NCI-H1092 treated with DMSO at 0.1 percent for 48 hours (cell line): ENCODE data around the gene ALDH16A1.
A peak's percentile ranks its signal among the peaks of the same experiment; 100 is the strongest.
"Not testable (repeated sequence)": the region's sequence is repeated elsewhere in the genome, so short reads cannot be mapped to it uniquely, and the experiment has no call there.

ENCODE experiments used
- DNase-seq: peaks from one replicate; lab custom pipeline; 2025; lab: John Stamatoyannopoulos, UW

Gene ALDH16A1

DNA sequence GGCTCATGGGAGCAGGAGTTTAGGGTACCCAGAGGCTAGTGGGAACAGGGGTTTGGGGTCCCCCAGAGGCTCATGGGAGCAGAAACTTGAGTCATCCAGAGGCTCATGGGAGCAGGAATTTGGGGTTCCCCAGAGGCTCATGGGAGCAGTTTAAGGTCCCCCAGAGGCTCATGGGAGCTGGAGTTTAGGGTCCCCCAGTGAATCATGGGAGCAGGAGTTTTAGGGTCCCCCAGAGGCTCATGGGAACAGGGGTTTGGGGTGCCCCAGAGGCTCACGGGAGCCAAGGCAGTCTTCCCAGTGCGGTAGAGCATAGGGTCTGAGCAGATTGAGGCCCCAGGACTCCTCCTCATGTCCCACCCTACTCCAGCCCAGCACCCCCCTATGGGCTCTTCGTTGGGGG lies 12.3 kb downstream of the ALDH16A1 start:
- DNase-seq: no peak

- DNase-seq: no peak
These were observed 15.2 kb downstream of the ALDH16A1 start for GRCh38 chr19:49468199-49468598.

- no peak for DNase-seq
These were observed 15.9 kb downstream of the ALDH16A1 start for GRCh38 chr19:49468746-49469447.

- DNase-seq: no peak
These were observed 17.0 kb downstream of the ALDH16A1 start for GRCh38 chr19:49469828-49470614.

- DNase-seq: no peak
These were observed 17.6 kb downstream of the ALDH16A1 start for GRCh38 chr19:49470615-49470978.

DNA sequence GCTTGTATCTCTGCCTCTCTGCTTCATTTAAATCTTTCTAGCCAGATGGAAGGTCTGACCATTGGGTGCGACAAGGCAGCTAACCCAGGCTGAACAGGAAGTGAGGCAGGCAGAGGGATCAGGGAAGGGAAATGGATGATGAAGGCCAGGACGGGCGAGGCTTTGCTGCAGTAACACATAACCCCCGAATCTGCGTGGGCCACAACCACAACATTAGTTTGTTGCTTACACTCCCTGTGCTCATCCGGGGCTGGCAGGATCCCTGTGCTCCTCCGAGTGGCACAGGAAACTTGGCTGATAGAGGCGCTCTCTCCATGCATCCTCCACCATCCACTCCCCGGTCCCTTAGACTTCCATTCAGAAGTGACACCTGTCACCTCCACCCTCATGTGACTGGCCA lies 19.9 kb downstream of the ALDH16A1 start:
- no peak for DNase-seq

GRCh38 chr19:49473501-49473867 lies 20.5 kb downstream of the ALDH16A1 start:
- DNase-seq: not testable (repeated sequence)

DNA sequence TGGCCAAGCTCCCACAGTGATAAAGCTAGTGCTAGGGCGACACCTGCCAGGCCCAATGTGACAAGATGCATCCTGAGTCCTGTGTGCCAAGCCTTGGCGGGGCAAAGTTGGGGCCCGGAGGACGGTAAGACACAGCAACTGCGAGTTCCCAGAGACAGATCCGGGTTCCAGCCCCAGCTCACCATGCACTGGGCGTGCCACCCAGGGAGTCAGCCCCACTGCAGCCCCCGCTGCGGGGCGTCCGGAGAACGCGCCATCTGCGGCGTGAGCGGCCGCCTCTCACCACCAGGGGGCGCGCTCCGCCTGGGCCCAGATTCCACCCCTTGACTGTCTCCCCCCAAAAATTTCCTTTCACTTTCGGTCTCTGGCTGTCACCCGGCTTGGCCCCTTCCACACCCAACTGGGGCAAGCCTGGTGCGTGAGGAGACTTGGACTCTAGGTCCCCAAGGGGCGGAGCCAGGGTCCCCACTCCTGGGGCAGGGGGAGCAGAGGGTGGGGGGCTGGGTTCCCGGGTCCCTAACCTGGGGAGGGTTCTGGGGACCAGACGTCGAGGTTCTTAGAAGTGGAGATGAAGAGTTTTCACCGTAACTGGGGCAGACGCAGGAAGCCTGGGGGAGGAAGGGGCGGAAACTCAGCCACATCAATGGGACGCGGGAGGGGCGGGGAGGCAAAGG lies 21.0 kb downstream of the ALDH16A1 start, which contains the start of gene FLT3LG:
TSS of gene FLT3LG (plus strand) at position 348 of the 674 bp plus-strand sequence. CDS start 425 bp downstream, outside the sequence.
- DNase-seq: peak; percentile 16

- DNase-seq: no peak
These were observed 21.5 kb downstream of the ALDH16A1 start for GRCh38 chr19:49474542-49474924.

DNA sequence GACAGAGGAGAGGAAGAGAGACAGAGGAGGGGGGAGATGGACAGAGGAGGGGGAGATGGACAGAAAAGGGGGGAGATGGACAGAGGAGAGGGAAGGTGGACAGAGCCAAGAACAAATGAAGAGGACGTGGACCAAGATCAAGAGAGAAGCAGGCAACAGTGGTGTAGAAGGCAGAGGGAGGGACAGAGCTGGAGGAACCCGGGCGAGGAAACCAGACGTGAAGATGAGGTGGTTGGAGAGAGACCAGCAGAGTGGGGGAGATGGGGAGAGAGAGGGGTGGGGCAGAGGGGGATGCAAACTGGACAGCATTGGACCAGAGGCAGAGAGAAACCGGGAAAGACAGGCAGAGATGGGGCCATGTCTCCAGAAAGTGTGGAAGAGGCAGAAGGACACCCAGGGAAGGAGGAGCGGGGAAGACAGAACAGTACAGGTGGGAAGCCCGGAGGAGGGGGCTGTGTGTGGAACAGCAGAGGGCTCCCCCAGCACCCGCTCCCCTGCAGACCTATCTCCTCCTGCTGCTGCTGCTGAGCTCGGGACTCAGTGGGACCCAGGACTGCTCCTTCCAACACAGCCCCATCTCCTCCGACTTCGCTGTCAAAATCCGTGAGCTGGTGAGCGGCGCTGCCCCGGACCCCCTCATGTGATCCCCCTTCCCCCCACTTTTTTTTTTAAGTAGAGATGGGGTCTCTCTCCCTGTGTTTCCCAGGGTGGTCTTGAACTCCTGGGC lies 22.3 kb downstream of the ALDH16A1 start:
- no peak for DNase-seq

DNA sequence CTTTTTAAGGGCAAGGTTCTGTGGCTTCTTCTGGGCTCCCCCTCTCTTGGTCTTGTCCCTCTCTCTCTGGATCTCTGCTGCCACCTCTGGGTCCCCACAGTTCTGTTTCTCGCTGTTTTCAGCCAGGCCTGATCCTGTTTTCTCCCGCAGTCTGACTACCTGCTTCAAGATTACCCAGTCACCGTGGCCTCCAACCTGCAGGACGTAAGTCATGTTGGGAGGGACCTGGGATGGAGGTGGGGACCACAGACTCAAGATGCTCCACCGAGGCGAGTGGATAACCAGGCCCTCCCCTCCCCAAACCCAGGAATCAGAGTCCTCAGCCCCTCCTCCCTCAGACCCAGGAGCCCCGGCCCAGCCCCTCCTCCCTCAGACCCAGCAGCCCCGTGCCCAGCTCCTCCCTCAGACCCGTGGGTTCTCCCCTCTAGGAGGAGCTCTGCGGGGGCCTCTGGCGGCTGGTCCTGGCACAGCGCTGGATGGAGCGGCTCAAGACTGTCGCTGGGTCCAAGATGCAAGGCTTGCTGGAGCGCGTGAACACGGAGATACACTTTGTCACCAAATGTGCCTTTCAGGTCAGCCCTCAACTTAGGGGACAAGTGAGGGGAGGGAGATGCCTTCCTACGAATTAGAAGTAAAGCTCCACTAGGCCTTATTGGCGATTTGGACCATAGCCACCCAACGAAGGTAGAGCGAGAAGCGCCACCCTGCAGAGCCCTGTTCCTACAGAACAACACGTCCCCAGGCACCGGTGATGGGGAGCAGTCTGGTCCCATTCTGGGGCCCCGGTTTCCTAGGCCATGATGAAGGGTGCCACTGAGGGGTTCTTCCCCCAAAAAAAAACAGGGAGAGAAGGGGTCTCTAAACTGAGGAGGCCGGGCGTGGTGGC lies 23.2 kb downstream of the ALDH16A1 start:
- DNase-seq: no peak

- DNase-seq: no peak
These were observed 27.1 kb downstream of the ALDH16A1 start for GRCh38 chr19:49479975-49480628.

- DNase-seq: no peak
These were observed 28.1 kb downstream of the ALDH16A1 start for GRCh38 chr19:49481020-49481683.

- no peak for DNase-seq
These were observed 33.2 kb downstream of the ALDH16A1 start for GRCh38 chr19:49486232-49486631.

DNA sequence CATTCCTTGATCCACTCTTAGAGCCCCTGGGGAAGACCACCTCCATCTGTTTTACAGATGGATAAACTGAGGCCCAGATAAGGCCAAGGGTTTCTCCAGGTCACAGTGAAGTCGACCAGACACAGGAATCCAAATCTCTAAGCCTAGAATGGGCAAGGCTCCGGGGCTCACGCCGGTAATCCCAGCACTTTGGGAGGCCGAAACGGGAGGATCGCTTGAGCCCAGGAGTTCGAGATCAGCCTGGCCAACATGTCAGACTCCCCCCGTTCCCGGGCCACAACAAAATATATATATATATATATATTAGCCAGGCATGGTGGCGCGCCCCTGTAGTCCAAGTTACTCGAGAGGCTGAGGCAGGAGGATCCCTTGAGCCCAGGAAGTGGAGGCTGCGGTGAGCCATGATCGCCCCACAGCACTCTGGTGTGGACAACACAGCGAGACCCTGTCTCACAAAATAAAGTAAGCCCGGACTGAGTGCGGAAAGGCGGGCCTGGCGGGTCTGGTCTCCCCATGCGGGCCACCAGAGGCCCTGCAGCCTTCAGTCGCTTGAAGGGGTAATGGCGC lies 33.8 kb downstream of the ALDH16A1 start:
- DNase-seq: no peak

DNA sequence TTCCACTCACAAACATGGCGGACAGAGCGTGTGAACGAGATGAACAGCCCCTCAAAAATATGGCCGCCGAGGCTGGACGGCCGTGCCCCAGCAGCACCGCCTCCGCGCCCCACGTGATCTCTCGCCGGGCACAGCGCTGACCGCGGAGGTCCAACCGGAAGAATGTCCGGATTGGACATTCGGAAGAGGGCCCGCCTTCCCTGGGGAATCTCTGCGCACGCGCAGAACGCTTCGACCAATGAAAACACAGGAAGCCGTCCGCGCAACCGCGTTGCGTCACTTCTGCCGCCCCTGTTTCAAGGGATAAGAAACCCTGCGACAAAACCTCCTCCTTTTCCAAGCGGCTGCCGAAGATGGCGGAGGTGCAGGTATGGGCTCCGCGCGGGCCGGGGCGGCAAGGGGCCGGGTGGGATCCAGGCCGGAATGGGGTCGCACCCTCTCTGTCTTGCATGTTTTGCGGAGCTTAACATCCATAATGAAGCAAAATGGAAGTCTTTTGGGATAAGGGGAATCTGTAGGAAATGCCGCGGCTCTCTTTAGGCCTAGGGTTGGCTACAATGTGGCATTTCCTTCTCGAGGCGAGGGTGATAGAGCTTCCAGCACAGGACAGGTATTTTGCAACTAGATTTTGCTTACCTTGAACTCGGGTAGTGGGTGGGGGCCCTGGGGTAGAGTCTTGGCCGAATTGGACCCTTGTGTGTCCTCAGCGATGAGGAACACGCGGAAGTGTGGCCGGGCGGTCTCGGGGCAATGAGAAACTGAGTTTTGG lies 34.4 kb downstream of the ALDH16A1 start, which contains the start of gene RPL13A:
TSS of gene RPL13A (plus strand) at position 332 of the 769 bp plus-strand sequence. CDS start at position 354, 22 bp downstream.
- peak; percentile 95 for DNase-seq

DNA sequence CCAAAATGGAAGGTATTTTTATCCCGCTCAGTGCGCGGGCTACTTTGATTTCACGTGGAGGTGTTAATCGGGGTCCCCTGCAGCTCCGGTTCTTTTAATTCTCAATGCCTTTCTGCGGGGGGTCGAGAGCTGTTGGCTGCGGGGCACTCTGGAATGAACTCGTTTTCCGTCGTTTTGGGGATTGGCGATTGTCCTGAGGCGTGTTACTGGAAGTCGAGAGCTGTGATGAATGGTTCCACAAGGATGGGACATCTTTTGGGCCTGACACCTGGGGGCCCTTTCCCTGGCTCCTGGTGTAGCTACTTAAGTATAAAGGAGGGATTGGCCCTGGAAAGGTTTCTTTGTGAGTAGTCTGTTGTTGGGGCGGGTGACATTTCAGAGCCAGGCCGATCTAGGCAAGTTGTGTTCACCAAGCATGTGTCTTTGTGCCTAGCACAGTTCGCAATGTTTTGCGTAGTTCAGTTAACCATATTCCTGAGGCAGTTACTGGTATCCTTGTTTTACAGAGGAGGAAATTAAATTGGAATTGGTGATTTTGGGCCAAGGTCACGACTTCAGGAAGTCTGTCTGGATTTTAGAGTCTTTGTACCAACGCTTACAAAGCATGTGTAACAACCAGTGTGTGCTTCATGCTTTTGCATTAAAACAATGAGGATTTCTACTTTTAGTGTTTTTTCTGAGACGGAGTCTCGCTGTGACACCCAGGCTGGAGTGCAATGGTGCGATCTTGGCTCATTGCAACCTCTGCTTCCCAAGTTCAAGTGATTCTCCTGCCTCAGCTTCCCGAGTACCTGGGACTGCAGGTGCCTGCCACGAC lies 35.2 kb downstream of the ALDH16A1 start:
- no peak for DNase-seq
